IMR-90 (cell line): ENCODE data around the gene ELFN1. TPM values are rescaled to one million over a fixed set of nuclear protein-coding genes. Genes with fewer than 3 reads are reported as not detected.

Experiments
- ATAC-seq: fragments of 200-7000 bp; cut with Tn5 transposase; 2 replicates; pipeline ENCODE4 v1.9.1; 2020; ENCODE audit warnings: low read depth, mild to moderate bottlenecking, moderate library complexity
- BruUV-seq: library from RNA; stranded (reverse); fragments of 400-500 nt; replicated peaks from 2 replicates; lab custom pipeline; 2021; lab: Mats Ljungman, UMichigan
- CTCF ChIA-PET: fragments of 300-600 bp; formaldehyde crosslinking; extraction: SDS; loops from one replicate; lab custom pipeline; 2021; ENCODE audit warnings: antibody characterized with exemption; lab: Yijun Ruan, JAX
- POLR2A ChIA-PET: fragments of 300-600 bp; sonication (Branson Sonifier 250); formaldehyde crosslinking; loops from one replicate; lab custom pipeline; 2022; ENCODE audit warnings: antibody characterized with exemption; ENCODE audit not compliant: unreplicated experiment; lab: Charles Lee
- DNase-seq: peaks from one replicate; pipeline ENCODE4 v3.0.0; 2013
- H2AFZ ChIP-seq: replicated peaks from 2 replicates; pipeline ENCODE3; 2013; ENCODE audit warnings: low read length, mild to moderate bottlenecking; ENCODE audit not compliant: poor library complexity
- H2AK5ac ChIP-seq: 2 replicates; pipeline ENCODE4 v1.6.1; 2013; ENCODE audit warnings: low read depth, low read length, inconsistent platforms
- H2AK9ac ChIP-seq: replicated peaks from 2 replicates; pipeline ENCODE3; 2013; ENCODE audit warnings: mild to moderate bottlenecking, low read depth, low read length, moderate library complexity; ENCODE audit not compliant: poor library complexity
- H2BK120ac ChIP-seq: 2 replicates; pipeline ENCODE4 v1.6.1; 2013; ENCODE audit warnings: low read depth, low read length, inconsistent platforms
- H2BK15ac ChIP-seq: 3 replicates; pipeline ENCODE4 v1.6.1; 2013; ENCODE audit warnings: low read depth, low read length, inconsistent platforms
- H2BK20ac ChIP-seq: 2 replicates; pipeline ENCODE4 v1.6.1; 2013; ENCODE audit warnings: low read depth, mild to moderate bottlenecking, inconsistent platforms, low read length, moderate library complexity
- H2BK5ac ChIP-seq: 2 replicates; pipeline ENCODE4 v1.6.1; 2013; ENCODE audit warnings: mild to moderate bottlenecking, low read depth, low read length, inconsistent platforms; ENCODE audit not compliant: poor library complexity, severe bottlenecking
- H3K14ac ChIP-seq: replicated peaks from 2 replicates; pipeline ENCODE4 v1.6.1; 2013; ENCODE audit warnings: low read depth, low read length, inconsistent platforms
- H3K18ac ChIP-seq: 2 replicates; pipeline ENCODE4 v1.6.1; 2013; ENCODE audit warnings: low read depth, low read length, control low read depth
- H3K23ac ChIP-seq: 2 replicates; pipeline ENCODE4 v1.6.1; 2013; ENCODE audit warnings: low read depth, low read length, inconsistent platforms
- H3K27ac ChIP-seq: 2 replicates; pipeline ENCODE4 v1.5.1; 2013; ENCODE audit warnings: mild to moderate bottlenecking, control low read depth, low read length; ENCODE audit not compliant: insufficient read depth
- H3K27me3 ChIP-seq: 2 replicates; pipeline ENCODE4 v1.6.1; 2013; ENCODE audit warnings: low read length; ENCODE audit not compliant: control insufficient read depth, insufficient read depth
- H3K36me3 ChIP-seq: 2 replicates; pipeline ENCODE4 v1.6.1; 2013; ENCODE audit warnings: low read length, mixed read lengths; ENCODE audit not compliant: control insufficient read depth, insufficient read depth
- H3K4ac ChIP-seq: 2 replicates; pipeline ENCODE4 v1.6.1; 2013; ENCODE audit warnings: low read depth, low read length, inconsistent platforms
- H3K4me1 ChIP-seq: 2 replicates; pipeline ENCODE4 v1.6.1; 2013; ENCODE audit warnings: low read length, mixed read lengths; ENCODE audit not compliant: control insufficient read depth, insufficient read depth
- H3K4me2 ChIP-seq: 2 replicates; pipeline ENCODE4 v1.6.1; 2013; ENCODE audit warnings: low read depth, mild to moderate bottlenecking, control low read depth, low read length, moderate library complexity
- H3K4me3 ChIP-seq: 2 replicates; pipeline ENCODE4 v1.5.1; 2013; ENCODE audit warnings: low read depth, mild to moderate bottlenecking, control low read depth, low read length, moderate library complexity; ENCODE audit not compliant: insufficient read depth
- H3K56ac ChIP-seq: 2 replicates; pipeline ENCODE4 v1.6.1; 2013; ENCODE audit warnings: low read length, inconsistent platforms; ENCODE audit not compliant: insufficient read depth; ENCODE audit errors: extremely low read depth
- H3K79me1 ChIP-seq, 2 experiments: 2 replicates each; pipeline ENCODE4 v1.6.1; 2013; ENCODE audit warnings: low read length in 2 of 2, inconsistent platforms in 1 of 2, low read depth in 1 of 2
- H3K9ac ChIP-seq: 2 replicates; pipeline ENCODE4 v1.6.1; 2013; ENCODE audit warnings: low read depth, low read length, control low read depth
- H3K9me1 ChIP-seq: 2 replicates; pipeline ENCODE4 v1.6.1; 2013; ENCODE audit warnings: low read length, inconsistent platforms; ENCODE audit not compliant: insufficient read depth
- H3K9me3 ChIP-seq: 2 replicates; pipeline ENCODE4 v1.6.1; 2013; ENCODE audit warnings: low read length; ENCODE audit not compliant: control insufficient read depth, insufficient read depth
- H4K20me1 ChIP-seq: 2 replicates; pipeline ENCODE4 v1.6.1; 2013; ENCODE audit warnings: low read length, inconsistent platforms; ENCODE audit not compliant: insufficient read depth
- H4K5ac ChIP-seq: 2 replicates; pipeline ENCODE4 v1.6.1; 2013; ENCODE audit warnings: mild to moderate bottlenecking, low read depth, low read length, control low read depth
- H4K8ac ChIP-seq, 2 experiments: 2 replicates each; pipeline ENCODE4 v1.6.1; 2013; ENCODE audit warnings: low read depth in 2 of 2, low read length in 2 of 2, control low read depth in 1 of 2, inconsistent platforms in 1 of 2
- H4K91ac ChIP-seq: 2 replicates; pipeline ENCODE4 v1.6.1; 2013; ENCODE audit warnings: low read depth, low read length, inconsistent platforms; ENCODE audit not compliant: insufficient read depth
- BHLHE40 ChIP-seq: fragments of 150-350 bp; IDR thresholded peaks from 2 replicates; pipeline ENCODE4 v1.6.1; 2016; ENCODE audit warnings: mild to moderate bottlenecking, low read depth, low read length
- CEBPB ChIP-seq: IDR thresholded peaks from 2 replicates; pipeline ENCODE4 v1.6.1; 2012; ENCODE audit warnings: low read depth, low read length, improper control_type of control experiment
- CTCF ChIP-seq: conservative IDR thresholded peaks from 2 replicates; pipeline ENCODE4 v1.5.1; 2012; ENCODE audit warnings: mild to moderate bottlenecking, low read depth, low read length, improper control_type of control experiment
- MAFK ChIP-seq: IDR thresholded peaks from 2 replicates; pipeline ENCODE4 v1.6.1; 2012; ENCODE audit warnings: low read depth, low read length, improper control_type of control experiment
- MXI1 ChIP-seq: IDR thresholded peaks from 2 replicates; pipeline ENCODE4 v1.6.1; 2012; ENCODE audit warnings: low read depth, mild to moderate bottlenecking, low read length, moderate library complexity, borderline replicate concordance
- NFE2L2 ChIP-seq: fragments of 150-350 bp; IDR thresholded peaks from 2 replicates; pipeline ENCODE4 v1.6.1; 2016; ENCODE audit warnings: low read depth, mild to moderate bottlenecking, low read length
- POLR2A ChIP-seq: IDR thresholded peaks from 2 replicates; pipeline ENCODE4 v1.6.1; 2012; ENCODE audit warnings: mild to moderate bottlenecking, low read depth, low read length
- RAD21 ChIP-seq: IDR thresholded peaks from 2 replicates; pipeline ENCODE4 v1.6.1; 2012; ENCODE audit warnings: low read length, improper control_type of control experiment
- RCOR1 ChIP-seq: IDR thresholded peaks from 2 replicates; pipeline ENCODE4 v1.6.1; 2012; ENCODE audit warnings: mild to moderate bottlenecking, low read length, improper control_type of control experiment; ENCODE audit not compliant: insufficient replicate concordance
- RFX5 ChIP-seq: IDR thresholded peaks from 2 replicates; pipeline ENCODE4 v1.8.0; 2012; ENCODE audit warnings: low read depth, mild to moderate bottlenecking, low read length, moderate library complexity
- SMC3 ChIP-seq: fragments of 150-350 bp; IDR thresholded peaks from 2 replicates; pipeline ENCODE4 v1.6.1; 2016; ENCODE audit warnings: low read depth, mild to moderate bottlenecking, antibody characterized with exemption, low read length, moderate library complexity
- WGBS, 2 experiments: methylation state at CpG; one replicate each; pipeline versions ENCODE4 v1.1.5 to v1.1.7; 2013; ENCODE audit warnings: missing lambda C conversion rate in 2 of 2; ENCODE audit not compliant: insufficient read length in 1 of 2; ENCODE audit errors: extremely low coverage in 2 of 2; 5-methylcytosine and 5-hydroxymethylcytosine counted together
- dilution Hi-C: fragments of 300-500 bp; cut with HindIII; formaldehyde crosslinking; loops from one replicate; pipeline ENCODE4 v1.14.3; 2018; ENCODE audit warnings: low sequenced_read_pairs; ENCODE audit not compliant: unreplicated experiment
- in situ Hi-C: fragments of 300-500 bp; cut with MboI; formaldehyde crosslinking; loops from 3 replicates; pipeline ENCODE4 v1.14.3; 2019; ENCODE audit warnings: low sequenced_read_pairs, inconsistent platforms, mixed read lengths
- intact Hi-C: fragments of 100-400 bp; cut with micrococcal nuclease; formaldehyde crosslinking; loops from 2 replicates; pipeline ENCODE4 v1.10.0; 2022
- polyA plus RNA-seq, 3 experiments: library from polyadenylated mRNA; depleted of rRNA; stranded (reverse); fragments of >200 nt; gene quantifications; 2 replicates each; pipeline ENCODE4 v1.2.3, GENCODE V29; 2012; ENCODE audit warnings: low replicate concordance in 1 of 3
- total RNA-seq: library from RNA; depleted of rRNA; stranded (reverse); fragments of >200 nt; gene quantifications from 2 replicates; pipeline ENCODE4 v1.2.3, GENCODE V29; 2012

ELFN1 gene
- total and polyA plus RNA-seq, 2 of the 4 experiments (the other 2 are of a cell fraction): 1.6 to 5.2 TPM

- peaks cover 3% of the 10 kb centered on the region; the same call in 1 of the 2 replicates for H4K20me1 ChIP-seq
- no peak overlapping the region for H3K9ac ChIP-seq
- dilution Hi-C loops (no loop called here), intact Hi-C loops (no loop called here), in situ Hi-C loops (no loop called here)
- no peak overlapping the region for H4K91ac ChIP-seq
- BruUV-seq: no TSS peak
- H4K5ac ChIP-seq: no peak overlapping the region
- H3K27me3 ChIP-seq: peaks cover 3% of the 10 kb centered on the region; the same call in 1 of the 2 replicates
- H3K4me2 ChIP-seq: no peak overlapping the region
- ChIA-PET POLR2A (no interaction called here), CTCF (no interaction called here)
- no peak overlapping the region for H3K23ac ChIP-seq
- H2BK5ac ChIP-seq: no peak overlapping the region
- no peak overlapping the region for H2BK15ac ChIP-seq
- H3K4me3 ChIP-seq: no peak overlapping the region
- no peak overlapping the region for H3K27ac ChIP-seq
- DNase-seq (no peak), ATAC-seq (no peak)
- H3K36me3 ChIP-seq: no peaks in the 10 kb centered on the region
- H3K79me1 ChIP-seq: no peaks in the 10 kb centered on the region; a peak in 1 of 4 replicates
- WGBS, 2 experiments: 83% methylated on average over 10 of the region's 17 CpGs; no CpG with 5 or more reads in 1 of the 2 experiments
- no peak overlapping the region for H2AFZ ChIP-seq
- H2BK20ac ChIP-seq: no peak overlapping the region
- H3K4ac ChIP-seq: no peak overlapping the region
- H2AK9ac ChIP-seq: no peak overlapping the region
- no peak overlapping the region for H2BK120ac ChIP-seq
- H2AK5ac ChIP-seq: no peak overlapping the region
- peaks cover 3% of the 10 kb centered on the region; the same call in 1 of the 2 replicates for H3K9me1 ChIP-seq
- H3K4me1 ChIP-seq: no peaks in the 10 kb centered on the region
- H4K8ac ChIP-seq: no peak overlapping the region
- no peak overlapping the region for H3K56ac ChIP-seq
- peaks cover 7% of the 10 kb centered on the region for H3K9me3 ChIP-seq
- H3K18ac ChIP-seq: no peak overlapping the region
- no peak overlapping the region for H3K14ac ChIP-seq
- no peak for TF ChIP-seq RAD21
- no peak for TF ChIP-seq RCOR1
- no peak for TF ChIP-seq BHLHE40
- no peak for TF ChIP-seq NFE2L2
- TF ChIP-seq SMC3: no peak
- TF ChIP-seq RFX5: no peak
- TF ChIP-seq CTCF: no peak
- no peak for TF ChIP-seq CEBPB
- TF ChIP-seq MAFK: no peak
- TF ChIP-seq POLR2A: no peak
- TF ChIP-seq MXI1: no peak
Observed at GRCh38 chr7:1708596-1709251, 38.6 kb downstream of the ELFN1 start.
